ENCODE results near the gene NAALADL2. TPM values are rescaled to one million over a fixed set of nuclear protein-coding genes. Genes with fewer than 3 reads are reported as not detected.
"Not testable (repeated sequence)": the region's sequence is repeated elsewhere in the genome, so short reads cannot be mapped to it uniquely, and the experiment has no call there.

NAALADL2 gene
- polyA plus RNA-seq, 1 experiment = 6.3 TPM

GRCh38 chr3:175457301-175457700, 598.2 kb downstream of the NAALADL2 start:
- ChIA-PET POLR2A (no interaction called here), CTCF (no interaction called here)
- TF ChIP-seq, protein P1, sequence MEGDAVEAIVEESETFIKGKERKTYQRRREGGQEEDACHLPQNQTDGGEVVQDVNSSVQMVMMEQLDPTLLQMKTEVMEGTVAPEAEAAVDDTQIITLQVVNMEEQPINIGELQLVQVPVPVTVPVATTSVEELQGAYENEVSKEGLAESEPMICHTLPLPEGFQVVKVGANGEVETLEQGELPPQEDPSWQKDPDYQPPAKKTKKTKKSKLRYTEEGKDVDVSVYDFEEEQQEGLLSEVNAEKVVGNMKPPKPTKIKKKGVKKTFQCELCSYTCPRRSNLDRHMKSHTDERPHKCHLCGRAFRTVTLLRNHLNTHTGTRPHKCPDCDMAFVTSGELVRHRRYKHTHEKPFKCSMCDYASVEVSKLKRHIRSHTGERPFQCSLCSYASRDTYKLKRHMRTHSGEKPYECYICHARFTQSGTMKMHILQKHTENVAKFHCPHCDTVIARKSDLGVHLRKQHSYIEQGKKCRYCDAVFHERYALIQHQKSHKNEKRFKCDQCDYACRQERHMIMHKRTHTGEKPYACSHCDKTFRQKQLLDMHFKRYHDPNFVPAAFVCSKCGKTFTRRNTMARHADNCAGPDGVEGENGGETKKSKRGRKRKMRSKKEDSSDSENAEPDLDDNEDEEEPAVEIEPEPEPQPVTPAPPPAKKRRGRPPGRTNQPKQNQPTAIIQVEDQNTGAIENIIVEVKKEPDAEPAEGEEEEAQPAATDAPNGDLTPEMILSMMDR (IDR thresholded peaks at IDR 0.05; ENCODE audit: low read depth, low read length) = no peak
- no peaks in the 10 kb centered on the region for H3K27me3 ChIP-seq (ENCODE audit: control insufficient read depth, insufficient read depth, low read length)
- no peak for DNase-seq (ENCODE audit: low read depth, low spot score)
- H3K9me3 ChIP-seq (ENCODE audit: control insufficient read depth, insufficient read depth, low read length) = no peaks in the 10 kb centered on the region
- no peak overlapping the region for H3K4me3 ChIP-seq (ENCODE audit: low read depth, low read length)
- H3K27ac ChIP-seq (ENCODE audit: low read depth, low read length) = no peak overlapping the region

DNA sequence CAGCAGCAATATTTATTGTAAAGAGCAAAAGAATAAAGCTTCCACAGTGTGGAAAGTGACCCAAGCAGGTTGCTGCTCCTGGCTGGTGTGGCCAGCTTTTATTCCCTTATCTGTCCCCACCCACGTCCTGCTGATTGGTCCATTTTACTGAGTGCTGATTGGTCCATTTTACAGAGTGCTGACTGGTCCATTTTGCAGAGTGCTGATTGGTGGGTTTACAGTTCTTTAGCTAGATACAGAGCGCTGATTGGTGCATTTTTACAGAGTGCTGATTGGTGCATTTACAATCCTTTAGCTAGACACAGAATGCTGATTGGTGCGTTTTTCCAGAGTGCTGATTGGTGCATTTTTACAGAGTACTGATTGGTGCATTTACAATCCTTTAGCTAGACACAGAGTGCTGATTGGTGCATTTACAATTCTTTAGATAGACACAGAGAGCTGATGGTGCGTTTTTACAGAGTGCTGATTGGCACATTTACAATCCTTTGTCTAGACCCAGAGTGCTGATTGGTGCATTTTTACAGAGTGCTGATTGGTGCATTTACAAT, 601.8 kb downstream of the NAALADL2 start:
- H3K27me3 ChIP-seq (ENCODE audit: control insufficient read depth, insufficient read depth, low read length); CTCF ChIA-PET; DNase-seq (ENCODE audit: low read depth, low spot score); H3K9me3 ChIP-seq (ENCODE audit: control insufficient read depth, insufficient read depth, low read length); H3K4me3 ChIP-seq (ENCODE audit: low read depth, low read length); H3K27ac ChIP-seq (ENCODE audit: low read depth, low read length): not testable (repeated sequence)
- POLR2A ChIA-PET = interaction anchor here (1.3 kb wide), 1 partner anchor 49 kb away, joined by 3 read pairs; no protein-coding TSS in a partner anchor

- CTCF ChIA-PET = interaction anchor here (0.9 kb wide), 1 partner anchor 1023 kb away, joined by 3 read pairs; no protein-coding TSS in a partner anchor
- Histone ChIP-seq H3K4me3 (ENCODE audit: low read depth, low read length) (no peak overlapping the region), H3K27me3 (ENCODE audit: control insufficient read depth, insufficient read depth, low read length) (no peaks in the 10 kb centered on the region), H3K27ac (ENCODE audit: low read depth, low read length) (no peak overlapping the region), H3K9me3 (ENCODE audit: control insufficient read depth, insufficient read depth, low read length) (no peaks in the 10 kb centered on the region)
- POLR2A ChIA-PET = no interaction called here
- TF ChIP-seq, protein P1 (IDR thresholded peaks at IDR 0.05; ENCODE audit: low read depth, low read length) = no peak
- no peak for DNase-seq (ENCODE audit: low read depth, low spot score)
Observed at GRCh38 chr3:175464362-175464761, 605.2 kb downstream of the NAALADL2 start.

- CTCF ChIA-PET = no interaction called here
Observed at GRCh38 chr3:175469124-175469523, 610.0 kb downstream of the NAALADL2 start.

GRCh38 chr3:175475765-175476164, 616.6 kb downstream of the NAALADL2 start:
- H3K4me3 ChIP-seq (ENCODE audit: low read depth, low read length) = no peak overlapping the region
- no peaks in the 10 kb centered on the region for H3K27me3 ChIP-seq (ENCODE audit: control insufficient read depth, insufficient read depth, low read length)
- no peaks in the 10 kb centered on the region for H3K9me3 ChIP-seq (ENCODE audit: control insufficient read depth, insufficient read depth, low read length)
- POLR2A ChIA-PET = no interaction called here
- CTCF ChIA-PET = interaction anchor here (0.5 kb wide), 1 partner anchor 28 kb away, joined by 3 read pairs; no protein-coding TSS in a partner anchor
- DNase-seq (ENCODE audit: low read depth, low spot score) = no peak
- H3K27ac ChIP-seq (ENCODE audit: low read depth, low read length) = no peak overlapping the region
- TF ChIP-seq, protein P1 (IDR thresholded peaks at IDR 0.05; ENCODE audit: low read depth, low read length) = no peak

More at GRCh38 chr3:175469124-175469523, 610.0 kb downstream of the NAALADL2 start:
- TF ChIP-seq, protein P1 (IDR thresholded peaks at IDR 0.05; ENCODE audit: low read depth, low read length) = no peak
- POLR2A ChIA-PET = no interaction called here
- no peak for DNase-seq (ENCODE audit: low read depth, low spot score)
- Histone ChIP-seq H3K27ac (ENCODE audit: low read depth, low read length) (no peak overlapping the region), H3K27me3 (ENCODE audit: control insufficient read depth, insufficient read depth, low read length) (no peaks in the 10 kb centered on the region), H3K9me3 (ENCODE audit: control insufficient read depth, insufficient read depth, low read length) (no peaks in the 10 kb centered on the region), H3K4me3 (ENCODE audit: low read depth, low read length) (no peak overlapping the region)
